Mucosa of stomach (tissue), 1 donor: ENCODE results near the gene CHST12.

Experiments used
- H3K27me3 ChIP-seq: one replicate; pipeline ENCODE4 v1.7.0; 2013; ENCODE audit warnings: mild to moderate bottlenecking, low read length; ENCODE audit not compliant: control insufficient read depth, insufficient read depth
- H3K36me3 ChIP-seq: one replicate; pipeline ENCODE4 v1.7.0; 2013; ENCODE audit warnings: low read length; ENCODE audit not compliant: control insufficient read depth, insufficient read depth
- H3K4me1 ChIP-seq: one replicate; pipeline ENCODE4 v1.7.0; 2013; ENCODE audit warnings: mild to moderate bottlenecking, low read length; ENCODE audit not compliant: control insufficient read depth, insufficient read depth
- H3K4me3 ChIP-seq: one replicate; pipeline ENCODE4 v1.7.0; 2013; ENCODE audit warnings: low read length
- H3K9ac ChIP-seq: one replicate; pipeline ENCODE4 v1.7.0; 2013; ENCODE audit warnings: mild to moderate bottlenecking, low read length, moderate library complexity
- H3K9me3 ChIP-seq: one replicate; pipeline ENCODE4 v1.7.0; 2013; ENCODE audit warnings: mild to moderate bottlenecking, low read length, moderate library complexity; ENCODE audit not compliant: control insufficient read depth
- donor health status: Pancreatic carcinoma.

The CHST12 gene

GRCh38 chr7:2474813-2475677 lies 71.6 kb downstream of the CHST12 start:
- Histone ChIP-seq H3K27me3 (no peaks in the 10 kb centered on the region), H3K9me3 (no peaks in the 10 kb centered on the region), H3K36me3 (no peaks in the 10 kb centered on the region), H3K4me1 (peaks cover 38% of the 10 kb centered on the region), H3K9ac (no peak overlapping the region), H3K4me3 (no peak overlapping the region)

GRCh38 chr7:2475678-2476015 lies 72.2 kb downstream of the CHST12 start:
- no peaks in the 10 kb centered on the region for H3K27me3 ChIP-seq
- H3K9ac ChIP-seq: no peak overlapping the region
- no peak overlapping the region for H3K4me3 ChIP-seq
- H3K4me1 ChIP-seq: peaks cover 38% of the 10 kb centered on the region
- no peaks in the 10 kb centered on the region for H3K36me3 ChIP-seq
- no peaks in the 10 kb centered on the region for H3K9me3 ChIP-seq

DNA sequence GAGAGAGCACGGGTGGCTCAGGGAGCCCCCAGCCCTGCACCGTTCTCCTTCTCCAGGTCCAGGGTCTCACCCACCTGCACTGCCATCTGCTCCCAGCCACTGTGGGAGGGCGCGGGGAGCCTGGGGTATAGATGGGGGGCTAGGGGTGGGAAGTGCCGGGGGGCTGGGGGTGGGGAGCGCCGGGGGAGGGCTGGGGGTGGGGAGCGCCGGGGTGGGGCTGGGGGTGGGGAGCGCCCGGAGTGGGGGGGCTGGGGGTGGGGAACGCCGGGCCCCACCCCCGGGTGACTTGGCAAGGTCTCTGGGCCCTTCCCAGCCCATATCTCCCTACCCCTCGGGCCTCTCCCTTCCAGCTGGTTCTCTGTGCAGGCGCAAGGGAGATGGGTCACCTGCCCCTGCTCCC lies 72.9 kb downstream of the CHST12 start, which contains the start of gene GRIFIN:
Gene GRIFIN (minus strand): TSS at position 101 of the 400 bp plus-strand sequence. CDS start 15 bp downstream, at position 86.
- H3K4me3 ChIP-seq: no peak within 1 kb of the TSS
- no peaks in the 10 kb centered on the region for H3K27me3 ChIP-seq
- no peaks in the 10 kb centered on the region for H3K36me3 ChIP-seq
- H3K9ac ChIP-seq: no peak within 1 kb of the TSS
- H3K9me3 ChIP-seq: no peaks in the 10 kb centered on the region
- H3K4me1 ChIP-seq: peaks cover 34% of the 10 kb centered on the region

- Histone ChIP-seq H3K27me3 (no peaks in the 10 kb centered on the region), H3K4me1 (peaks cover 33% of the 10 kb centered on the region), H3K4me3 (no peak overlapping the region), H3K9ac (no peak overlapping the region), H3K9me3 (no peaks in the 10 kb centered on the region), H3K36me3 (no peaks in the 10 kb centered on the region)
Measured at GRCh38 chr7:2476776-2477446, 73.5 kb downstream of the CHST12 start.

DNA sequence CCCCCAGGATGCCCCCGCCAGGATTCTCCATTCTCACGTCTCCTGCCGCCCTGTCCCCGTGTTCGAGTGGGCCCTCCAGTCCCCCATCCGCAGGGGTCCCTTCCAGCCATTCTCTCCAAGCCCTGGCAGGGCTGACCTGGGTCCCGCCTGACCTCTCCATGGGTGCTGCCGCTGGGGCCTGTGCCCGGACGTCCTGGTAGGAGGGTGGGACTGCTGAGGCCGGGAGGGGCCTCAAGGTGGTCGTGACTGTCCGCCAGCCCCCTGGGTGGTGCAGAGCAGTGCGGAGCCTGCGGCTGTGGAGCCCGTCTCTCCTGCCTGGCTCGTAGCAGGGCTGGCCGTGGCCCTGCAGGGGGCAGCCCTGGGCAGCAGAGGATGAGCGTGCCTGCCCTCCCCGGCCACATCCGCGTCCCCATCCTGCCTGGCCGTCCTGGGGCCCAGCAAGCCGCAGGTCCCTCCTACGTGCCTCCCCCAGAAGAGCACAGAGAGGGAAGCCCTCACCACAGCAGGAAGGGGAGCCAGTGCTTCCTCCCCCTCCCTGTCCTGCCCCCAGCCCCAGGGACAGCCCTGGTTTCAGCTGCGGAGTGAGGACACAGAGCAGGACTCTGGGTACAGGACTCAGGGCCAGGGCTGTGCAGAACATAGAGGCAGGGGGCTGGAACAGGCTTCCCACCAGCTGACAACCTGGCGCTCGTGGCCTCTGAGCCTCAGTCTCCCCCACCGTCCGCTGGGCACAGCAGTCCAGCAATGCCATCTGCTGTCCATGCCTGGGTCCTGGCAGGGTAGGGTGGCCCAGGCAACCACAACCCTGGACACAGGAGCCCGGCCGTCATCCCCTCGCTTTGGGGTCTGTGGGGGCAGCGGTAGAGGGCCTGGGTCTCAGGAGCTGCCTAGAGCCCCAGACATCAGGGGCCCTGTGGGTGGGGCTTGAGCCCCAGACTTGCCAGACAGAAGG lies 74.3 kb downstream of the CHST12 start:
- Histone ChIP-seq H3K9ac (peak overlapping the region; percentile 69), H3K36me3 (no peaks in the 10 kb centered on the region), H3K27me3 (no peaks in the 10 kb centered on the region), H3K9me3 (no peaks in the 10 kb centered on the region), H3K4me1 (peaks cover 33% of the 10 kb centered on the region), H3K4me3 (no peak overlapping the region)

DNA sequence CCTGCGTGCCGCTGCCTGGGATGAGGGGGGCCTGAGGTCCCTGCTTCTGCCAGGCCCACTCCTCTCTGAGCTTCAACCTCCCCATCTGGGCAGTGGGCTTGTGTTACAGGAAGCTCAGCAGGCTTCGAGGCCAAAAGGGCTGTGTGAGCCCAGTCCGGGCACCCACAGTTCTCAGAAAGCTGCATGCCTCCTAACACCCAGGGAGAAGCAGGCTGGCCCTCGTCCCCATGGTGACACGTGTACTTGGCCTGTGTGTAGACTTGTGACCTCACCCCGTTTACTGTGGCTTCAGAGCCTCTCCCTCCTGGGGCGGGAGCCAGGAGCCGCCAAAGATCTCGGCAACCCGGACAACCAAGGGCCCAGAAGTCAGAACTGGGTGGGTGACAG lies 75.0 kb downstream of the CHST12 start:
- no peaks in the 10 kb centered on the region for H3K27me3 ChIP-seq

DNA sequence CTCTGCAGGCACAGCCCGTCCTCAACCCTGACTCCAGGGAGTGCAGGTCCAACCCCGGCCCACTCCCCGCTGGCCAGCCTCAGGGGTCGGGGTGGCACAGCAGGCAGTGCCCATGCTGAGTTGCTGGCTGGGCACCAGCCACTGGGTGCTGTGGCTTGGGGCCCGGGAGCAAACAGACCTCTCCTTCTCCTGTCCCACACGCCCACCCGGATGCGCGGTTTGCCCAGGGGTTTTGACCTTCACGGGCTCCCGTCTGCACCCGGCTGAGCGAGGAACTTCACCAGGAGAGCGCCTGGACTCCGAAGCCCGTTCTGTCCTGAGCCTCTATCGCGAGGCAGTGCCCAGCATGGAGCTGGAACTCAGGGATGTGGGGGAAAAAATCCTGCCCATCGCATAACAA lies 75.4 kb downstream of the CHST12 start:
- H3K9me3 ChIP-seq: no peaks in the 10 kb centered on the region
- H3K4me1 ChIP-seq: peaks cover 33% of the 10 kb centered on the region
- H3K4me3 ChIP-seq: no peak overlapping the region

More for the DNA sequence above, 75.0 kb downstream of the CHST12 start:
- H3K36me3 ChIP-seq: no peaks in the 10 kb centered on the region
- peaks cover 33% of the 10 kb centered on the region for H3K4me1 ChIP-seq
- H3K9ac ChIP-seq: peak overlapping the region; percentile 69
- H3K9me3 ChIP-seq: no peaks in the 10 kb centered on the region
- no peak overlapping the region for H3K4me3 ChIP-seq

GRCh38 chr7:2479276-2480069 lies 76.1 kb downstream of the CHST12 start:
- Histone ChIP-seq H3K4me3 (no peak overlapping the region), H3K27me3 (no peaks in the 10 kb centered on the region), H3K36me3 (no peaks in the 10 kb centered on the region), H3K4me1 (peaks cover 33% of the 10 kb centered on the region), H3K9me3 (no peaks in the 10 kb centered on the region), H3K9ac (peak overlapping the region; percentile 69)

More for the DNA sequence above, 75.4 kb downstream of the CHST12 start:
- Histone ChIP-seq H3K9ac (peak overlapping the region; percentile 69), H3K27me3 (no peaks in the 10 kb centered on the region), H3K36me3 (no peaks in the 10 kb centered on the region)

DNA sequence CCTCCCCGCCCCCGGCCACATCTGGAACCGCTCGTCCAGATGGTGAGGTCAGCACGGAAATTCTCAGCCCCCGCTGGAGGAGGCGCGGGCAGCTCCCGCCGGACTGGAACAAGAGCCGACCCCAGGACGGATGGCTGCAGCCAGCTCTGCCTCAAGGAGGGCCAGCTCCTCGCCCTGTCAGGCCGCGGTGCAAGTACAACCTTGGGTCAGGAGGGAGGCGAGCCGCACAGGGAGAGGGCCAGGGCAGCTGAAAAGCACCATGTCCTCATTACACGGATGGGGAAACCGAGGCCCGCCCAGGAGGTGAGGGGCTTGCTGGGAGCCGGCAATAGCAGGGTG lies 76.6 kb downstream of the CHST12 start:
- Histone ChIP-seq H3K4me1 (peaks cover 33% of the 10 kb centered on the region), H3K9me3 (no peaks in the 10 kb centered on the region), H3K9ac (no peak overlapping the region), H3K4me3 (no peak overlapping the region), H3K27me3 (no peaks in the 10 kb centered on the region), H3K36me3 (no peaks in the 10 kb centered on the region)

GRCh38 chr7:2481195-2481594 lies 77.8 kb downstream of the CHST12 start:
- no peaks in the 10 kb centered on the region for H3K27me3 ChIP-seq
- no peaks in the 10 kb centered on the region for H3K36me3 ChIP-seq
- no peak overlapping the region for H3K9ac ChIP-seq
- peaks cover 33% of the 10 kb centered on the region for H3K4me1 ChIP-seq
- H3K9me3 ChIP-seq: no peaks in the 10 kb centered on the region
- H3K4me3 ChIP-seq: no peak overlapping the region

GRCh38 chr7:2482725-2483451 lies 79.5 kb downstream of the CHST12 start:
- Histone ChIP-seq H3K4me3 (no peak overlapping the region), H3K27me3 (no peaks in the 10 kb centered on the region), H3K36me3 (no peaks in the 10 kb centered on the region), H3K9ac (no peak overlapping the region), H3K4me1 (peaks cover 18% of the 10 kb centered on the region), H3K9me3 (no peaks in the 10 kb centered on the region)
